Hematopoietic multipotent progenitor cell treated with erythropoietin and hydrocortisone succinate and interleukin-3 and kit ligand, for 4 days (in vitro differentiated cells): ENCODE measurements around the gene TDRD10.
"Not testable (repeated sequence)": the region's sequence is repeated elsewhere in the genome, so short reads cannot be mapped to it uniquely, and the experiment has no call there.

Experiments used
- DNase-seq: peaks from one replicate; pipeline ENCODE4 v3.0.0-alpha.2; 2015

TDRD10 gene

GRCh38 chr1:154520333-154520732 lies 18.3 kb downstream of the TDRD10 start:
- DNase-seq: peak; percentile 49

- no peak for DNase-seq
Observed at GRCh38 chr1:154521695-154522094, 19.7 kb downstream of the TDRD10 start.

GRCh38 chr1:154524881-154525280 lies 22.9 kb downstream of the TDRD10 start:
- no peak for DNase-seq

- no peak for DNase-seq
Observed at GRCh38 chr1:154527192-154527591, 25.2 kb downstream of the TDRD10 start.

GRCh38 chr1:154529308-154529707 lies 27.3 kb downstream of the TDRD10 start:
- no peak for DNase-seq

GRCh38 chr1:154531950-154532349 lies 29.9 kb downstream of the TDRD10 start:
- DNase-seq: not testable (repeated sequence)

- DNase-seq: no peak
Observed at GRCh38 chr1:154533952-154534844, 32.2 kb downstream of the TDRD10 start.

- no peak for DNase-seq
Observed at GRCh38 chr1:154536570-154536969, 34.6 kb downstream of the TDRD10 start.

GRCh38 chr1:154539486-154540483 lies 37.8 kb downstream of the TDRD10 start:
- no peak for DNase-seq

- DNase-seq: no peak
Observed at GRCh38 chr1:154541231-154541630, 39.2 kb downstream of the TDRD10 start.

GRCh38 chr1:154546264-154547063 lies 44.4 kb downstream of the TDRD10 start:
- peak; percentile 85 for DNase-seq

- DNase-seq: no peak
Observed at GRCh38 chr1:154547105-154547732, 45.2 kb downstream of the TDRD10 start.

GRCh38 chr1:154548028-154548427 lies 46.0 kb downstream of the TDRD10 start:
- peak; percentile 57 for DNase-seq

GRCh38 chr1:154549202-154549770 lies 47.3 kb downstream of the TDRD10 start:
- no peak for DNase-seq

- no peak for DNase-seq
Observed at GRCh38 chr1:154550070-154550469, 48.1 kb downstream of the TDRD10 start.

GRCh38 chr1:154550657-154551056 lies 48.6 kb downstream of the TDRD10 start:
- DNase-seq: no peak

GRCh38 chr1:154551474-154551873 lies 49.5 kb downstream of the TDRD10 start:
- no peak for DNase-seq

- no peak for DNase-seq
Observed at GRCh38 chr1:154552036-154552435, 50.0 kb downstream of the TDRD10 start.

- DNase-seq: no peak
Observed at GRCh38 chr1:154553056-154554030, 51.3 kb downstream of the TDRD10 start.

- no peak for DNase-seq
Observed at GRCh38 chr1:154556422-154556821, 54.4 kb downstream of the TDRD10 start.
